GM23248 (cell line): ENCODE measurements around the gene CMSS1.

Experiments used
- EZH2 ChIP-seq: fragments of 200-600 bp; sonication (generic); IDR thresholded peaks from 2 replicates; pipeline ENCODE4 v1.6.1; 2018; ENCODE audit warnings: antibody characterized with exemption, mild to moderate bottlenecking; ENCODE audit not compliant: insufficient read depth, poor library complexity, severe bottlenecking
- EZH2phosphoT487 ChIP-seq: fragments of 200-600 bp; sonication (generic); IDR thresholded peaks from 2 replicates; pipeline ENCODE4 v1.6.1; 2018; ENCODE audit warnings: antibody characterized with exemption, moderate library complexity, mild to moderate bottlenecking, low read depth; ENCODE audit not compliant: insufficient read depth

DNA sequence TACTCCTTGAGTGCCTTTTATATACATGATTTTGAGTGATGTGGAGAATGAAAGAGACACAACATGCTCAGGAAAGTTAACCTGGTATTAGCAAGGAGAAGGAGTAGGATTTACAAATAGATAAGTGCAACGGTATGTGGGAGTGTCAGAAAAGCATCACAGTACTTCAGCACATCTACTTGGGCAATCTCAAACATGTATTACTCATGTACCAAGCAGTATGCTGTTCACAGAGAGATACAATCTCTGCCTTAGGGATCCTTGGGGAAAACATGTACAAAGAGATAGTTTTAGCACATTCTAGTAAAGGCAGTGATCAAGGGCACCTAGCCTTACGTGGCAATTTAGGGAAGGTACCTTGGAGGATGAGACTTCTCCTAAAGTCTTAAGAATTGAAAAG lies 150.1 kb downstream of the CMSS1 start:
- TF ChIP-seq EZH2 = no peak
- no peak for TF ChIP-seq EZH2phosphoT487
